ENCODE data around the gene TGFBR3L.

Gene TGFBR3L

DNA sequence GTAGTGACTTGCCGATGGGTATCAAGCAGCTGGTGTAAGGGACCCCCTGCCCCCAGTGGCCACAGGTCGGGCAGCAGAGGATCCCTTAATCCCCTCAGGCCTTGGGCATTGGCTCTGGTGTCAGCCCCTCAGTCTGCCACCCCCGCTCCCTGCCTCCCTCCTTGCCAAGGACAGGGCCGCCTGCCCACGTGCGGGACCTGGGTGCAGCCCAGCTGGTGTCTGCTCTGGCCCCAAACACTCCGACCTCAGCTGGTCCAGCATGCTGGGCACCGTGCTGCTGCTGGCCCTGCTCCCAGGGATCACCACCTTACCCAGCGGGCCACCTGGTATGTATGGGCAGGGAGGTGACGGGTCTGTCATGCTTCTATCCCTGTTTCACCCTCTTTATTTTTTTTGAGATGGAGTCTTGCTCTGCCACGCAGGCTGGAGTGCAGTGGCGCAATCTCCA, at the start of gene TGFBR3L:
Gene TGFBR3L, plus strand, starts transcription at position 233 of the 448 bp plus-strand sequence.
- DNase-seq: no peak

- DNase-seq: no peak
Measured at GRCh38 chr19:7865262-7865911, 49.2 kb upstream of the TGFBR3L start.

DNA sequence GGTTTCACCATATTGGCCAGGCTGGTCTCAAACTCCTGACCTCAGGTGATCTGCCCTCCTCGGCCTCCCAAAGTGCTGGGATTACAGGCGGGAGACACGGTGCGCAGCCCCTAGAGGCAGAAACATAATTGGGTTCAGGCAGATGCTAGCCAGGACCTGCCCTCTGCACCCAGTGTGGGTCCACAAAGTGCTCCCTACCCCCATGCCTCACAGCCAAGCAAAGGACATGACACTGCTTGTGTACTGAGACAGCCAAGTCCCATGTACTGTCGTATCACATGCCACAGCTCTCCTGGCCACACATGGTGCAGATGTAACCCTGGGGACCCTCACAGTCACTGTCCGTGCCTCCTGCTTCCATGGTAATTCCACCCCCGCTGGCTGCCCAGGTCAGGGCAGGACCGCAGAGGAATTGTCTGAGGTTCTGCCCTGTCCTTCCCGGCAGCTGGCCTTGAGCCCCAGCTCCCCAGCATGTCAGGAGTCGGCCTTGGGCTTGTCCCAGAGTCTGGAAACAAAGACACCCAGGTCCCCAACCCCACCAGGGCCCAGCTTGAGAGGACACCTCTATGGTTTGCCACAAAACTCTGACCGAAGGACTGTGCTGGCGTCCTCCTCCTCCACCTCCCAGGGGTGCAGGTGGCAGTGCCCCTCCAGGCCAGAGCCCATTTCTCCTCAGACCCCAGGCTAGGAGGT, 48.1 kb upstream of the TGFBR3L start:
- DNase-seq: no peak

DNA sequence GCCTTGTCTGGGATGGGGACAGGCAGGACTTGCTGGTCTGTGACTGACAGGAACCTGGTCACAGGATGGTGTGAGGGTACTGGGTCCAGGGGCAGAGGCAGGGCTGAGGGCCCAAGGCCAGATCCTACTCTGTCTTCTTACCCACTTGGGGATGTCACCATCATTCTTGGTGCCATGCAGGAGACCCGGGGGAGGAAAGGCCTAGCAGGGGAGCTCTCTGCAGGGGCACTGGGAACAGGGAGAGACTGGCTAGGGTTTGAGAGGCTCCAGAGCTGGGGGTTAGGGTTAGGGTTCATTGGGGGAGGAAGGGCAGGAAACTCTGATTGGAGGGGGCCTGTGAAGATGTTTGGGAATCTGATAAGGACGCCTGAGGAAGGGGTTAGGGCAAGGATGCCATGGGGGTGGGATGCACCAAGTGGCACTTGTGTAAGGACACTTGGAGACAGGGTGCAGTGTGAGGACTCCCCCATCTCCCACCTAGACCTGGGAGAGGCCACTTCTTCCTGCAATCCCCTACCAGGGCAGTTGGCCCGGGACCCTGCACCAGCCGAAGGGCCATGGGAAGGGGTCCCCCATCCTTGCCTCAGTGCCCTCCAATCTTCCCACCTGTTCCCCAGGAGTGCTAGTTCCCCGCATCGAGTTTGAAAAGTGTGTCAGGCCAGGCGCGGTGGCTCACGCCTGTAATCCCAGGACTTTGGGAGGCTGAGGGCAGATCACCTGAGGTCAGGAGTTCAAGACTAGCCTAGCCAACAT, 47.4 kb upstream of the TGFBR3L start:
- DNase-seq: no peak

DNA sequence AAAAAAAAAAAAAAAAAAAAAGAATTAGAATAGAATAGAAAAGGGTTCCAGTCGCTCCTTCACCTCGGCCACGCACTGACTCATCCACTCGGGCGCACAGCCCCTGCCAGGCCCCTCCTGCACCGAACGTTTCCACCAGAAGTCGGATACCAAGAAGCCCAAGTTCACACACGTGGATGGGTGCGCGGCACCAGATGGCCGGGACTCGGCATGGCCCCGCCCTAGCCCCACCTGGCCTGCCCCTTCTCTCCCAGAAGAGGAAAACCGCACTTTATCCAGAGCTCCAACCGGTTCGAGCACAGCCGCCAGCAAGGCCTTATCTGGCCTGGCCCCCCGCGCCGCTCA, 46.3 kb upstream of the TGFBR3L start:
- DNase-seq: peak; percentile 7

DNA sequence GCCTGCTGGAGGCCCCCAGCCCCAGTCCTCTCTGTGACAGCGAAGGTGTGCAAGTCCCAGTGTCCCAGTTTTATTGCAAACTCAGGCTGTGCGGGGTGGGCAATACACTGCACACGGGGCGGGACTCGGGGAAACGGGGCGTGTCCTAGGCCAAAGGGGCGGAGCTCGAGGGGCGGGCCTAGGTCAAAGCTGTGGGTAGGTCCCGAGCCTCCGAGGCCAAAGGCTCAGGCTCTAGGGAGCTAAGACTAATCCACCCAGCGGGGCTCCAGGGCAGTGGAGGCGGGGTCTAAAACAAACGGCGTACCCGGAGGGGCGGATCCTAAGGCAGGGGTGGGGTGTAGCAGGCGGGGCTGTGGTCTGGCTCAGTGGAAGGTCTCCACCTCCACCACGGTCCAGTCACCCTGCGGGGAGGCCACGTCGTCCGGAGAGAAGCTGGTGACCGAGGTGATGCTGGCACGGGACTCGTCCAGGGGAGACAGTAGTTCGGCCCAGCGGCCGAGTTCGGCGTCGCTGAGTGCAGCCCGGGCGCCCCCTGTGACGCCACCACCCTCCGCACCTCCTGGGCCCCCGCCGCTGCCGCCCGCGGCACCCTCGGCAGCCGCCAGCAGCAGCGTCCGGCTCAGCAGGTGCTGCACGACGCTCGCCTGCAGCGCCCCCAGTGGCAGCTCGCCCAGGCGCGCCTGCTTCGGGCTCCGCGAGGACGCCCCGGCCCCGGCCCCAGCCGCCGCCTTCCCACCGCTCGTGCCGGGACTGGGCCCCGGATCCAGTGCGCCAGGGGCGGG, 45.8 kb upstream of the TGFBR3L start:
- DNase-seq: peak; percentile 68

DNA sequence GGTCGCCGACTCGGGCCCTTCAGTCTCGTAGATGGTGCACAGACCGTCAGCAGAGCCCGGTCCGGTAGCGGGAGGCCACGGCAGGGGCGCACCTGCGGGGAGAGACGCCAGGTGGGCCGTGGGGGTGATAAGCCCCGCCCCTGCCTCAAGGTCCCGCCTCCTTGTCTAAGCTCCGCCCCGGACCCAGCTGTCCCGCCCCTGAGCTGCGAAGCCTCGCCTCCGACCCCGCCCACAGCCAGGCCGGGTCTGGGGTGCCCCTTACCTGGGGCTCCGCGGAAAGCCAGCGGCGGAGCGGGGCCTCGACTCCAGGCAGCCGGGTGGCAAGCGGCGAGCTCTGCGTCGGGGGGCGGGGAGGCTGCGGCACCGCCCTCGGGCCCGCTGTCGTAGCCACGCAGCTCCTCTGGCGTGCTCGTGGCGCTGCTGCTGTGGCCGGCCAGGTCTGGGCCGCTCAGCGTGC, 45.1 kb upstream of the TGFBR3L start:
- DNase-seq: no peak

GRCh38 chr19:7869910-7870511, 44.6 kb upstream of the TGFBR3L start:
- peak; percentile 15 for DNase-seq

- DNase-seq: peak; percentile 63
Measured at GRCh38 chr19:7870571-7871436, 43.8 kb upstream of the TGFBR3L start.

DNA sequence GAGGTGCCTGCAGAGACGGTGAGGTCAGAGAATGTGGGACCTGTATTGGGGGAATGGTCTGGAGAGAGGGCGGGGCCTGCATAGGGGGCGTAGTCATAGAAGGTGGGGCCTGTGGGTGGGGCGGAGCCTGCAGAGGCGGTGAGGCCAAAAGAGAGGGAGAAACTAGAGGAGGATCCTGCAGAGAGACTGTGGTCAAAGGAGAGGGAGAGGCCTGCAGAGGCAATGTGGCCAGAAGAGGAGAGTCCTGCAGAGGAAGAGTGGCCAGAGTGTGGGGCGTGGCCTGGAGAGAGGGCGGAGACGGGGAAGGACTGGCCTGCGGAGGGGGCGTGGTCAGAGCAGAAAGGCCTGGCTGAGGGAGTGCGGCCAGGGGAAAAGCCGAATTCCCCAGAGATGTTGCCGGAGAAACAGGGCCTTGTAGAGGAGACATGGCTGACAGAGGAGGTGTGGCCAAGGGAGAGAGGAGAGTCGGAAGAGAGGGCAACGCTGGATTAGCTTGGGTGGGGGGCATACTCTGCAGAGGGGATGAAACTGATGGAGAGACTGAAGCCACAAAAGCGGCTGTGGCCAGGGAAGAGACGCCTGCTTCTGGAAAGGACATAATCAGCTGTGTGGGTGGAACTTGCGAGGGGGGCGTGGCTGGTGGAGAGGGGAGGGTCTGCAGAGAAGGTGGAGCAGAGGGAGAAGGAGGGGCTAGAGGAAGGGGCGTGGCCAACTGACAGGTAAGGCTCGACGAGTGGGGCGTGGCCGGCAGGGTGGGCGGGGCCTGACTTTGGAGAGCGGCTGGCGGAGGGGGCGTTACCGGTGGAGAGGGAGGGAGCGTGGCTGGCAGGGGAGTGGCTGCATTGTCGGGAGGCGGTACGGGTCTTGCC, 43.0 kb upstream of the TGFBR3L start:
- DNase-seq: peak; percentile 89

DNA sequence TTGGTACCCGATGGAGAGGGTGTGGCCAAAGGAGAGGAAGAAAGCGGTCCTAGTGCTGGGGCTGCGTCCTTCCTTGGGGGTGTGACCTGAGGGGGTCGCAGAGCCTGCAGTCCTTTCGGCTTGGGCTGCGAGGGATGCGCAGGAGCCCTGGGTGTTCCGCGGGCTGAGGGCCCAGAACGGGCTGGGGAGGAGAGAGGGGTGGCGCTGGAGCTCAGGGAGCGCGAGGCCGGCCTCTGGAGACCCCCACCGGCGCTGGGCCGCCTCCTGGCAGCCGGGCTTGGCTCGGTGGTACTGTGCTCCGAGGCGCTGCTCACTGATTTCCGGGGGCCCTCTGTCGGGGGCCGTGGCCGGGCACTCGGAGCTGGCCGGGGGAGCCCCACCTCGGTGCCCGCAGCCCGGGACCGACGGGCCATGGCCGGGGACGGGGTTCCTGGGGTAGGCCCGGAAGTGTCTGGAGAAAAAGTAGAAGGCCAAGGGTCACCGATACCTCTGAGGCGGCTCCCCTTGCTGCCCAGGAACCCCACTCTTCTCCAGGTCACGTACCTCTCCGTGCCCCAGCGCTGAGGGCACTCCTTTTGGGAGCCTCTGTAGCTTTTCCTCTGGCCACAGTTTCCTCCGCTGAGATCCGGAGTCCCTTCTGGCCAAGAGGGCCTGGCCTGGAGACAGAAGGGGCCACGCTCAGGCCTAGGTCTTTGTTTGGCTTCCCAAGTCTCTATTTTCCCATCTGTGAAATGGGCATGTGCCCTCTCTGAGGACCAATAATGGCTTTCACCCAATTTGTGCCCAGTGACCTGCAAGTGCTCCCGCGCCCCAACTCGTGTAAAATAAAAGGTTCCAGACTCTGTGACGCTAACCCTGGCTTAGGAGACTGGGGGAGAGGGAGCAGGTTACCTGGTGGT, 42.1 kb upstream of the TGFBR3L start:
- no peak for DNase-seq

DNA sequence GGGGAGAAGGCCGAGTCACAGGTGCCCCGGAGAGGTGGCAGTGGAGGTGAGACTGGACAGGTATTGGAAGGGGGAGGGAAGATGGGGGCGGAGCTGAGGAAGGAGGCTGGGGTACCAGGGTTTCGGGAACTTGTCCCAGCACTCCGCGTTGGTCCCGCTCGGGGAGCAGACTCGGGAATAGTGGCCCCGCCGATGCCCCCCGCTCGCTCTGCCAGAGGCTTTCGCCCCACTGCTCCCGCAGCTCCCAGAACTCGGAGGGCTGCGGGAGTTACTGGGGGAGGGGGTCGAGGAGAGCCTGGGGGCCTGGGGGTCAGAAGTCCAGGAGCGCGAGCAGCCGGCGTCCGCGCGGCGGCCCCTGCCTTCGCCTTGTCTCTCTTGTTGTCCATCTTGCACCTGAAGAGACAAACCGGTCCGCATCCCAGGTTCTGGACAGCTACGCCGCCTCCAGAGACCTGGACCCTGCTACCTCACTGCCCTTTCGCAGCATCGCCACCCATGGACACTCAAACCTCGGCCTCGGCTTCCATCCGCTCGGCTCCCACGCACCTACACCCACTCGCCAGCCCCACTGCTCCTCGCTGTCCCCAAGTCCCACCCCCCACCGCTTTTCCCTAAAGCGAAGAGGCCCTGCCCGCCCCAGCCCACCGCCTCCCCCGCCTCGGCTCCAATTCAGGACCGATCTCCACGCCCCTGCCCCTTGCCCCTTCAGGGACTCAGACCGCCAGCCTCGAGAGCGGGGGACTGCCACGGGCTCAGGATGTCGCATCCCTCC, 41.1 kb upstream of the TGFBR3L start:
- DNase-seq: no peak

DNA sequence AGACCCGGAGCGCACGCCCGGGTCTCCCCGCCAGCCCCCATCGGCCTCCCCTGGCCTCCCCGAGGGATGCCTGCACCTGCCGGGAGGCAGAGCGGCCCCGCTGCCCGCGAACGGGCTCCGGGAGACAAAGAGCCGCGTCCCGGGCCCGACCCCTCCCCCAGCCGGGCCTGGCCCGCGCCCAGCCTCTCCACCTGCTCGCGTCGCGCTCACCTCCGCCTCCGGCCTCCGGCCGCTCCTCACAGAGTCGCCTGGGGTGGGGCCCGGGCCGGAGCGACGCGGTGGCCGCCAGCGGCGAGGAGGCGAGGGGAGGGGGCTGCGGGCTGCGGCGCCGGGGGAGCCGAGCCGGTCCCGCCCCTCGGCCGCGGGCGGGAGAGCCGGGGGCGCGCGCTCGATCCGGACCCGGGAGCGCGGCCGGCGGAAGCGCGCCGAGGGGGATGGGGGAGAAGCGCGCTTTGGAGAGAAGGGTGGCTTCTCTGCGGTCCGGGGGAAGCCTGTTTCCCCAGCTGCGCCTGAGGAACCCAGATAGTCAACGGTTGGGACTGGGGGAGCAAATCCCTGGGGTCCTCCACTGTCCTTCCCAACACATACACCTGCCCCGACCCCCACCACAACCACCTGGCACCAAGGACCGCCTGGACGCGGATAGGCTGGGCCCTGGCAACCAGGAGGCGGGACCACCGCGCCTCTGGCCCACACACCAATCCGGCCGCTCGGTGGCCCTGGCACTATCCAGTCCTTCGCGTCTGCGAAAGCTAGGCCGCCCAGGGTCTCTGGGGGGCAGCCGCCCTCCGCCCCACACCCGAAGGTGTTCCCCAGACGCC, 40.3 kb upstream of the TGFBR3L start, which contains the start of gene PRR36:
Gene PRR36, minus strand, starts transcription at position 315 of the 821 bp plus-strand sequence. CDS start 701 bp downstream, outside the sequence.
- DNase-seq: no peak

GRCh38 chr19:7874897-7875273, 39.7 kb upstream of the TGFBR3L start:
- no peak for DNase-seq

DNA sequence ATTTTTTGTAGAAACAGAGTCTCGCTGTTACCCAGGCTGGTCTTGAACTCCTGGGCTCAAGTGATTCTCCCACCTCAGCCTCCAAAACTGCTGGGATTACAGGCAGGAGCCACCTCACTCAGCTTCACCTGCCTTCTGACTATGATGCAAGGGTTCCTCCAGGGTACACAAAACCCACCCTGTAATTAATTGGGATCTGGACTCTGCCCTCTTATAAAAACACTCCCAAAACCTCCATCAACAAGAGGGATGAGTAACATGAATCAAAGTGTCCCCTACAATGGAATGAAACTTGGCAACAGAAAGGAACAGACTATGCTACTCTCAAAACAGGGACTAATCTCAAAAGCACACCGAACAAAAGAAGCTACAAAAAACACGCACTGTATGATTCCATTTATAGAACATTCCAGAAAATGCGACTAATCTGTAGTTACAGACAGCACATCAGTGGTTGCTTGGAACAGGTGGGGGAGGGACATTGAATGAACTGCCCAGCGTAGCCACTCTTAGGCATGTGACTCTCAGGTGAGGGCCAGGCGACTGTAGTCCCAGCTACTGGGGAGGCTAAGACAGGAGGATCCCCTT, 37.3 kb upstream of the TGFBR3L start:
- peak; percentile 11 for DNase-seq

- DNase-seq: no peak
Measured at GRCh38 chr19:7879111-7879807, 35.4 kb upstream of the TGFBR3L start.

GRCh38 chr19:7879836-7880235, 34.8 kb upstream of the TGFBR3L start:
- DNase-seq: no peak

All from HCEC 1CT (cell line).